WTC11 (cell line): ENCODE measurements around the gene CTDSPL. TPM values are rescaled to one million over a fixed set of nuclear protein-coding genes. Genes with fewer than 3 reads are reported as not detected.

Experiments
- ATAC-seq: fragments of 200-7000 bp; cut with Tn5 transposase; 2 replicates; pipeline ENCODE4 v1.10.0; 2021; ENCODE audit warnings: mild to moderate bottlenecking, moderate library complexity
- CTCF ChIA-PET: fragments of 300-600 bp; sonication (Branson Sonifier 250); formaldehyde crosslinking; loops from one replicate; lab custom pipeline; 2021; ENCODE audit warnings: antibody characterized with exemption; lab: Charles Lee
- POLR2A ChIA-PET: fragments of 350-600 bp; sonication (Branson Sonifier 250); formaldehyde crosslinking; loops from one replicate; lab custom pipeline; 2021; ENCODE audit warnings: antibody characterized with exemption; lab: Charles Lee
- DNase-seq: peaks from one replicate; pipeline ENCODE4 v3.0.0; 2021; ENCODE audit warnings: low spot score
- H3K27ac Mint-ChIP-seq: 2 replicates; pipeline ENCODE4 v1.8.0; 2021; ENCODE audit warnings: mixed read lengths
- H3K27me3 Mint-ChIP-seq: 2 replicates; pipeline ENCODE4 v1.8.0; 2021; ENCODE audit warnings: low read depth, mild to moderate bottlenecking, moderate library complexity, mixed read lengths
- H3K36me3 Mint-ChIP-seq: 2 replicates; pipeline ENCODE4 v1.8.0; 2021; ENCODE audit warnings: mixed read lengths
- H3K4me1 Mint-ChIP-seq: 2 replicates; pipeline ENCODE4 v1.8.0; 2022; ENCODE audit warnings: mixed read lengths
- H3K4me3 Mint-ChIP-seq: 2 replicates; pipeline ENCODE4 v1.8.0; 2021; ENCODE audit warnings: mild to moderate bottlenecking, moderate library complexity, mixed read lengths
- H3K9me3 Mint-ChIP-seq: 2 replicates; pipeline ENCODE4 v1.8.0; 2021; ENCODE audit warnings: mixed read lengths
- CREB1 ChIP-seq: sonication (generic); formaldehyde crosslinking; IDR thresholded peaks from 2 replicates; pipeline ENCODE4 v1.8.0; 2023; ENCODE audit warnings: mild to moderate bottlenecking, missing genetic modification reagents
- FOXP1 ChIP-seq: sonication (generic); formaldehyde crosslinking; IDR thresholded peaks from 2 replicates; pipeline ENCODE4 v1.8.0; 2022; ENCODE audit warnings: missing genetic modification reagents, mild to moderate bottlenecking, moderate library complexity, borderline replicate concordance
- IRF2 ChIP-seq: sonication (generic); formaldehyde crosslinking; IDR thresholded peaks from 2 replicates; pipeline ENCODE4 v1.8.0; 2022; ENCODE audit warnings: low read depth, missing genetic modification reagents, borderline replicate concordance
- JAZF1 ChIP-seq: fragments of 250-450 bp; sonication (Bioruptor Pico); IDR thresholded peaks from 2 replicates; pipeline ENCODE4 v1.9.0; 2021; ENCODE audit warnings: moderate library complexity, mild to moderate bottlenecking, inconsistent platforms
- KAT7 ChIP-seq: sonication (generic); formaldehyde crosslinking; IDR thresholded peaks from 2 replicates; pipeline ENCODE4 v1.8.1; 2023; ENCODE audit warnings: missing genetic modification reagents, mild to moderate bottlenecking, borderline replicate concordance
- MYBL2 ChIP-seq: sonication (generic); formaldehyde crosslinking; IDR thresholded peaks from 2 replicates; pipeline ENCODE4 v1.8.1; 2023; ENCODE audit warnings: mild to moderate bottlenecking, moderate library complexity, missing genetic modification reagents
- NFYB ChIP-seq: sonication (generic); formaldehyde crosslinking; conservative IDR thresholded peaks from 2 replicates; pipeline ENCODE4 v1.8.0; 2022; ENCODE audit warnings: low read depth, missing genetic modification reagents
- NR1H2 ChIP-seq: sonication (generic); formaldehyde crosslinking; IDR thresholded peaks from 2 replicates; pipeline ENCODE4 v1.9.0; 2021; ENCODE audit warnings: mild to moderate bottlenecking, moderate library complexity, missing genetic modification reagents
- RELA ChIP-seq: sonication (generic); formaldehyde crosslinking; IDR thresholded peaks from 2 replicates; pipeline ENCODE4 v1.8.1; 2022; ENCODE audit warnings: missing genetic modification reagents, mild to moderate bottlenecking, borderline replicate concordance
- SMAD3 ChIP-seq: sonication (generic); formaldehyde crosslinking; IDR thresholded peaks from 2 replicates; pipeline ENCODE4 v1.8.0; 2022; ENCODE audit warnings: missing genetic modification reagents, mild to moderate bottlenecking, borderline replicate concordance
- SP1 ChIP-seq: sonication (generic); formaldehyde crosslinking; conservative IDR thresholded peaks from 2 replicates; pipeline ENCODE4 v1.8.1; 2022; ENCODE audit warnings: missing genetic modification reagents
- ZNF219 ChIP-seq: sonication (generic); formaldehyde crosslinking; IDR thresholded peaks from 2 replicates; pipeline ENCODE4 v1.8.0; 2023; ENCODE audit warnings: missing genetic modification reagents, mild to moderate bottlenecking, borderline replicate concordance
- ZNF671 ChIP-seq: fragments of 250-450 bp; sonication (Bioruptor Pico); IDR thresholded peaks from 2 replicates; pipeline ENCODE4 v1.8.0; 2021; ENCODE audit warnings: mild to moderate bottlenecking
- total RNA-seq: library from RNA; stranded (reverse); gene quantifications from 3 replicates; pipeline ENCODE4 v1.2.3, GENCODE V29; 2021
- TF ChIP-seq, protein P1 (sequence below): sonication (generic); formaldehyde crosslinking; IDR thresholded peaks from 2 replicates; pipeline ENCODE4 v1.8.1; 2023; ENCODE audit warnings: mild to moderate bottlenecking, missing genetic modification reagents
- TF ChIP-seq, protein P2 (sequence below): fragments of 250-450 bp; sonication (Bioruptor Pico); conservative IDR thresholded peaks from 2 replicates; pipeline ENCODE4 v1.9.0; 2021; ENCODE audit warnings: mild to moderate bottlenecking
- TF ChIP-seq, protein P3 (sequence below): sonication (generic); formaldehyde crosslinking; IDR thresholded peaks from 2 replicates; pipeline ENCODE4 v1.8.0; 2022; ENCODE audit warnings: mild to moderate bottlenecking, missing genetic modification reagents
- TF ChIP-seq, protein P4 (sequence below): sonication (generic); formaldehyde crosslinking; IDR thresholded peaks from 2 replicates; pipeline ENCODE4 v1.8.0; 2022; ENCODE audit warnings: missing genetic modification reagents
- TF ChIP-seq, protein P5 (sequence below): sonication (generic); formaldehyde crosslinking; IDR thresholded peaks from 2 replicates; pipeline ENCODE4 v1.8.0; 2023; ENCODE audit warnings: mild to moderate bottlenecking, missing genetic modification reagents

Gene CTDSPL
- total RNA-seq, 1 experiment from 2014 or later = 41.2 TPM

DNA sequence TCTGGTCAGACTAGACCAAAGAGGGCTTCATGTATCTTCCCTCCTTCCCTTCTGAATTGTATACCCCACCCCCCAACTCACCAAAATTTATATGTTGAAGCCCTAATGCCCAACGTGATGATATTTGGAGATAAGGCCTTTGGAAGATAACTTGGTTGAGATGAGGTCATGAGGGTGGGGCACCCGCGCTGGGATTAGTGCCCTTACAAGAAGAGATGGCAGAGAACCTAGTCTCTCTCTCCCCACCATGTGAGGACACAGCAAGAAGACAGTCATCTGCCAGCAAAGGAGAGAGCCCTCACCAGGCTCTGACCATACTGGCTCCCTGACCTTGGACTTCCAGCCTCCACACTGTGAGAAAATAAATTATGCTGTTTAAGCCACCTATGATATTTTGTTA lies 154.3 kb downstream of the CTDSPL start:
- no peak for ATAC-seq
- ChIA-PET POLR2A (no interaction called here), CTCF (no interaction called here)
- TF ChIP-seq, protein P1, sequence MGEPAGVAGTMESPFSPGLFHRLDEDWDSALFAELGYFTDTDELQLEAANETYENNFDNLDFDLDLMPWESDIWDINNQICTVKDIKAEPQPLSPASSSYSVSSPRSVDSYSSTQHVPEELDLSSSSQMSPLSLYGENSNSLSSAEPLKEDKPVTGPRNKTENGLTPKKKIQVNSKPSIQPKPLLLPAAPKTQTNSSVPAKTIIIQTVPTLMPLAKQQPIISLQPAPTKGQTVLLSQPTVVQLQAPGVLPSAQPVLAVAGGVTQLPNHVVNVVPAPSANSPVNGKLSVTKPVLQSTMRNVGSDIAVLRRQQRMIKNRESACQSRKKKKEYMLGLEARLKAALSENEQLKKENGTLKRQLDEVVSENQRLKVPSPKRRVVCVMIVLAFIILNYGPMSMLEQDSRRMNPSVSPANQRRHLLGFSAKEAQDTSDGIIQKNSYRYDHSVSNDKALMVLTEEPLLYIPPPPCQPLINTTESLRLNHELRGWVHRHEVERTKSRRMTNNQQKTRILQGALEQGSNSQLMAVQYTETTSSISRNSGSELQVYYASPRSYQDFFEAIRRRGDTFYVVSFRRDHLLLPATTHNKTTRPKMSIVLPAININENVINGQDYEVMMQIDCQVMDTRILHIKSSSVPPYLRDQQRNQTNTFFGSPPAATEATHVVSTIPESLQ (CRISPR knock-in tag) = no peak
- no peak for TF ChIP-seq NFYB
- H3K36me3 Mint-ChIP-seq = peaks cover 31% of the 10 kb centered on the region
- no peak overlapping the region for H3K27ac Mint-ChIP-seq
- DNase-seq = no peak
- no peaks in the 10 kb centered on the region for H3K27me3 Mint-ChIP-seq
- no peak overlapping the region for H3K4me3 Mint-ChIP-seq
- 0 out of 2 replicates have a peak, but pooled peaks cover 3% of the 10 kb centered on the region for H3K9me3 Mint-ChIP-seq
- H3K4me1 Mint-ChIP-seq = no peaks in the 10 kb centered on the region

DNA sequence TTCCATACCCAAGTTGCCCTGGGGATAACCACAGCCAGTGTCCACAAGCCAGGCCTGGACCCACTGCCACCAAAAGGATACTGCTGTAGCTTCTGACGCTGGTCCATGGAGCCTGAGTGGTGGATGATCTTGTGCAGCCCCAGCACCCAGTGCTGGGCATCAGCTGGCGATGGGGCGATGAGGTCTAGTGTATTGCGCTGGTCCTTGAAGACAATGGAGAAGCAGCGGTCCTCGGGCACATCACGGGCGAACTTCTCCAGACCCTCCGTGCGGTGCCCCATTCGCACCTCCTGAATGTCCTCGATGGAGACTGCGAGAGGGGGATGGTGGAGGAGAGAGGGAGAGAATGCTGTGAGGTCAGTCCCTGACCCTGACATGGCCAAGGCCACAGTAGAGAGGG lies 154.7 kb downstream of the CTDSPL start:
- Mint-ChIP-seq H3K36me3 (peaks cover 31% of the 10 kb centered on the region), H3K27me3 (no peaks in the 10 kb centered on the region)
- TF ChIP-seq IRF2 (CRISPR knock-in tag) (no peak), ZNF671 (no peak), NR1H2 (CRISPR knock-in tag) (no peak), MYBL2 (CRISPR knock-in tag) (no peak), FOXP1 (CRISPR knock-in tag) (no peak), SP1 (CRISPR knock-in tag) (no peak), SMAD3 (CRISPR knock-in tag) (no peak), JAZF1 (CRISPR knock-in tag) (no peak), ZNF219 (CRISPR knock-in tag) (no peak), RELA (no peak), KAT7 (CRISPR knock-in tag) (no peak), CREB1 (no peak)
- TF ChIP-seq, protein P2, sequence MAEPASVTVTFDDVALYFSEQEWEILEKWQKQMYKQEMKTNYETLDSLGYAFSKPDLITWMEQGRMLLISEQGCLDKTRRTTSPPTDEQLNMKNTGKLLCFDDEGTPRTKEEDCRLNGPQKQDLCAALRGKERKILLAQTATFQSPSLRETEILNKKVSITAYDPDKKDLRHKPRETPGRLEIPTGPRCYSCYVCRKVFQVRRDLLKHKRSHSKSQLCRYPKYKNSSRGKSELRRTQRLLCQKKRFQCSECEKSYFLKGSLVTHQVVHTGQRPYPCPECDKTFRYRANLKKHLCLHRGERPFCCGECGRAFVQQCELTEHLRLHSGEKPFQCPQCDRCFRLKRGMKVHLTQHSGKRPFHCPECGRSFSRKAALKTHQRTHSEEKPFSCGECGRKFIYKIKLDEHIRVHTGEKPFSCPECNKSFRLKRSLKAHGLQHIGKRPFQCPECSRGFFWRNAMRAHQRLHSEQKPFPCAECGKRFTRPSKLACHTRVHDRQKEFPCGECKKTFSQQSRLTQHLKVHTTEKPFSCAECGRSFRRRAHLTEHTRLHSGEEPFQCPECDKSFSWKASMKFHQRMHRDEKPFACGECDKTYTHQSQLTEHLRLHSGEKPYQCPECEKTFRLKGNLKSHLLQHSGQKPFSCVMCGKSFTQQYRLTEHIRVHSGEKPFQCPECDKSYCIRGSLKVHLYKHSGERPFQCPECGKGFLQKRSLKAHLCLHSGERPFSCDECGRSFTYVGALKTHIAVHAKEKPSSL = no peak
- TF ChIP-seq, protein P3, sequence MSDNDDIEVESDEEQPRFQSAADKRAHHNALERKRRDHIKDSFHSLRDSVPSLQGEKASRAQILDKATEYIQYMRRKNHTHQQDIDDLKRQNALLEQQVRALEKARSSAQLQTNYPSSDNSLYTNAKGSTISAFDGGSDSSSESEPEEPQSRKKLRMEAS (CRISPR knock-in tag) = no peak
- TF ChIP-seq, protein P4, sequence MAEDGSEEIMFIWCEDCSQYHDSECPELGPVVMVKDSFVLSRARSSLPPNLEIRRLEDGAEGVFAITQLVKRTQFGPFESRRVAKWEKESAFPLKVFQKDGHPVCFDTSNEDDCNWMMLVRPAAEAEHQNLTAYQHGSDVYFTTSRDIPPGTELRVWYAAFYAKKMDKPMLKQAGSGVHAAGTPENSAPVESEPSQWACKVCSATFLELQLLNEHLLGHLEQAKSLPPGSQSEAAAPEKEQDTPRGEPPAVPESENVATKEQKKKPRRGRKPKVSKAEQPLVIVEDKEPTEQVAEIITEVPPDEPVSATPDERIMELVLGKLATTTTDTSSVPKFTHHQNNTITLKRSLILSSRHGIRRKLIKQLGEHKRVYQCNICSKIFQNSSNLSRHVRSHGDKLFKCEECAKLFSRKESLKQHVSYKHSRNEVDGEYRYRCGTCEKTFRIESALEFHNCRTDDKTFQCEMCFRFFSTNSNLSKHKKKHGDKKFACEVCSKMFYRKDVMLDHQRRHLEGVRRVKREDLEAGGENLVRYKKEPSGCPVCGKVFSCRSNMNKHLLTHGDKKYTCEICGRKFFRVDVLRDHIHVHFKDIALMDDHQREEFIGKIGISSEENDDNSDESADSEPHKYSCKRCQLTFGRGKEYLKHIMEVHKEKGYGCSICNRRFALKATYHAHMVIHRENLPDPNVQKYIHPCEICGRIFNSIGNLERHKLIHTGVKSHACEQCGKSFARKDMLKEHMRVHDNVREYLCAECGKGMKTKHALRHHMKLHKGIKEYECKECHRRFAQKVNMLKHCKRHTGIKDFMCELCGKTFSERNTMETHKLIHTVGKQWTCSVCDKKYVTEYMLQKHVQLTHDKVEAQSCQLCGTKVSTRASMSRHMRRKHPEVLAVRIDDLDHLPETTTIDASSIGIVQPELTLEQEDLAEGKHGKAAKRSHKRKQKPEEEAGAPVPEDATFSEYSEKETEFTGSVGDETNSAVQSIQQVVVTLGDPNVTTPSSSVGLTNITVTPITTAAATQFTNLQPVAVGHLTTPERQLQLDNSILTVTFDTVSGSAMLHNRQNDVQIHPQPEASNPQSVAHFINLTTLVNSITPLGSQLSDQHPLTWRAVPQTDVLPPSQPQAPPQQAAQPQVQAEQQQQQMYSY (CRISPR knock-in tag) = no peak
- TF ChIP-seq, protein P5, sequence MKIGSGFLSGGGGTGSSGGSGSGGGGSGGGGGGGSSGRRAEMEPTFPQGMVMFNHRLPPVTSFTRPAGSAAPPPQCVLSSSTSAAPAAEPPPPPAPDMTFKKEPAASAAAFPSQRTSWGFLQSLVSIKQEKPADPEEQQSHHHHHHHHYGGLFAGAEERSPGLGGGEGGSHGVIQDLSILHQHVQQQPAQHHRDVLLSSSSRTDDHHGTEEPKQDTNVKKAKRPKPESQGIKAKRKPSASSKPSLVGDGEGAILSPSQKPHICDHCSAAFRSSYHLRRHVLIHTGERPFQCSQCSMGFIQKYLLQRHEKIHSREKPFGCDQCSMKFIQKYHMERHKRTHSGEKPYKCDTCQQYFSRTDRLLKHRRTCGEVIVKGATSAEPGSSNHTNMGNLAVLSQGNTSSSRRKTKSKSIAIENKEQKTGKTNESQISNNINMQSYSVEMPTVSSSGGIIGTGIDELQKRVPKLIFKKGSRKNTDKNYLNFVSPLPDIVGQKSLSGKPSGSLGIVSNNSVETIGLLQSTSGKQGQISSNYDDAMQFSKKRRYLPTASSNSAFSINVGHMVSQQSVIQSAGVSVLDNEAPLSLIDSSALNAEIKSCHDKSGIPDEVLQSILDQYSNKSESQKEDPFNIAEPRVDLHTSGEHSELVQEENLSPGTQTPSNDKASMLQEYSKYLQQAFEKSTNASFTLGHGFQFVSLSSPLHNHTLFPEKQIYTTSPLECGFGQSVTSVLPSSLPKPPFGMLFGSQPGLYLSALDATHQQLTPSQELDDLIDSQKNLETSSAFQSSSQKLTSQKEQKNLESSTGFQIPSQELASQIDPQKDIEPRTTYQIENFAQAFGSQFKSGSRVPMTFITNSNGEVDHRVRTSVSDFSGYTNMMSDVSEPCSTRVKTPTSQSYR (CRISPR knock-in tag) = no peak
- TF ChIP-seq, all 79 proteins: peak for 0
- ChIA-PET CTCF (no interaction called here), POLR2A (no interaction called here)
- Mint-ChIP-seq H3K9me3 (0 out of 2 replicates have a peak, but pooled peaks cover 3% of the 10 kb centered on the region), H3K4me3 (no peak overlapping the region), H3K4me1 (no peaks in the 10 kb centered on the region), H3K27ac (no peak overlapping the region)
- DNase-seq (no peak), ATAC-seq (no peak)
